Pericardium fibroblast (primary cell): ENCODE measurements around the gene HSD11B2. TPM values are rescaled to one million over a fixed set of nuclear protein-coding genes. Genes with fewer than 3 reads are reported as not detected.

Experiments
- total RNA-seq: library from RNA; depleted of rRNA; stranded (reverse); fragments of >200 nt; gene quantifications from 2 replicates; pipeline ENCODE4 v1.2.3, GENCODE V29; 2015

Gene HSD11B2
- total RNA-seq: 0.34 TPM in 1 of 2 replicates, not detected in the other

GRCh38 chr16:67430977-67431774, at the start of gene HSD11B2:
Gene HSD11B2, plus strand, starts transcription at chr16:67431121. Its CDS starts 128 bp downstream, at chr16:67431249.

DNA sequence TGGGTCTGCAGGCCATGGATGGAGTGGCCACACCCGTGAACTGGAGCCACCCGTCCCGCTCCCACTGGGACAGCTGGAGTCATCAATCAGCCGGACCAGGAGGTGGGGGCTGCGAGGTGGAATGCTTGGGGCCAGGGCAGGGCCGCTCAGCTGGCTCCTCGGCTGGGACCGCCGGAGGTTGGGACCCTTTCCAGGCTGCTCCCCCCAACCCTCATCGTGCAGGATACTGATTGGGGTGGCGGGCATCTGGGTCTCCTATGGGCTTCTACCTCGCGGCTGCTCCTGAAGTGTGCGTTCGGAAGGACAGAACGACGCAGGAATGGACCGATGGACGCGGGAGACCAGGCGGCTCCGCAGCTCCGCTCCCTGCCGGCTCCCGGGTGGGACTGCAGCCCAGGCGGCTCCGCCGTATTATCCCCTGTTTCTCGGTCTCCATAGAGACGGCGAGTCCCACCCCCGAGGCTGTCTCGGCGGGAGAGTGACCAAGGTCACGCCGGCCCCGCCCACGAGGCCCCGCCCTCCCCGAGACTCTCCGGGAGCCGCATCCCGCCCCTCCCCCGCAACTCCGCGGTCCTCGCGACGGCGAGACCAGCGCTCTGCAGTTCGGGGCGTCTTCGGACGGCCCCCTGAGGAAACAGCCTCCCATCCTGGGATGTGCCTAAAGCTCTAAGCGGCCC, 37.7 kb upstream of the HSD11B2 start, which contains the start of gene TPPP3:
TSS of gene TPPP3 (minus strand) at position 388 of the 677 bp plus-strand sequence. CDS start 2,387 bp downstream, outside the sequence.

DNA sequence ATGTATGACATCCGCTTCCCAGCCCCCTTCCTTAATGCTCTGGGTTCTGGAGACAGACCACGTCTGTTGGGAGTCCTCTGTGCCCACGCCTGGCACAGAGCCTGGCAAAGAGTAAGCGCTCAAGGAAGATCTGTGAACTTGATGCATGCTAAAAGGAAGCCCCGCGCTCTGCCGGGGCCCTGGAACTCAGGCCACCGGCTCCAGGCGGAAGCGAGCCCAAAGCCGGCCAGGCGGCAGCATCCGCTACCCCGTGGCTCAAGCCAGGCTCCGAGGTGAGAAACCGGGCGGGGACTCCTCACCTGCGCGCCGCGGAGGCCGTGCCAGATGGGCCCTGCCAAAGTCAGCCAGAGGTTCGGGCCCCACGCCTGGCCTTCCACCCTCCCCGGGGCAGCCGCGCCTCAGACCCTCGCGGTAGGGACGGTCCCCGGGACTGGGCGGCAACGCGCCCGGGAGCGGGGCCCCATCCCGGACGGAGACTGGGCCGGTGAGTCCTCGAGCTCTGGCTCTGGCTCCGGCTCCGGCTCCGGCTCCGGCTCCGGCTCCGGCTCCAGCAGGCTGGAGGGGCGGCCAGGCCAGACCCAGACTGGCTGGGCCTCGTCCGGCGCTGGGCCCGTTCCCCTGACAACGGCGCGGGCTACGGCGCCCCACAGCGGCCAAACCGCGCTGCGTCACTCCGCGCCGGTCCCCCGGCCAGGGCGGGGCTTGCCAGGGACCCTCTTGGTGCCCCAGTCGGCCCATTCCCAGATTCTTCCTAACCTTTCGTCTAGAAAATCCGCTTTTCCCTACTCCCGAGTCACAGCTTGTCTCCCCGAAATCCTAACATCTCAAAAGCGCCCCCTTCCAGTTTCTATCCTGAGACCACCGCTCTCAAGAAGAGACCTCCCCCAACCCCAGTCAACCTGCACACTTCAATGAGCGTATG, 14.8 kb upstream of the HSD11B2 start, which contains the start of gene ZDHHC1:
TSS of gene ZDHHC1 (minus strand) at position 606 of the 922 bp plus-strand sequence. CDS start 8,702 bp downstream, outside the sequence.

DNA sequence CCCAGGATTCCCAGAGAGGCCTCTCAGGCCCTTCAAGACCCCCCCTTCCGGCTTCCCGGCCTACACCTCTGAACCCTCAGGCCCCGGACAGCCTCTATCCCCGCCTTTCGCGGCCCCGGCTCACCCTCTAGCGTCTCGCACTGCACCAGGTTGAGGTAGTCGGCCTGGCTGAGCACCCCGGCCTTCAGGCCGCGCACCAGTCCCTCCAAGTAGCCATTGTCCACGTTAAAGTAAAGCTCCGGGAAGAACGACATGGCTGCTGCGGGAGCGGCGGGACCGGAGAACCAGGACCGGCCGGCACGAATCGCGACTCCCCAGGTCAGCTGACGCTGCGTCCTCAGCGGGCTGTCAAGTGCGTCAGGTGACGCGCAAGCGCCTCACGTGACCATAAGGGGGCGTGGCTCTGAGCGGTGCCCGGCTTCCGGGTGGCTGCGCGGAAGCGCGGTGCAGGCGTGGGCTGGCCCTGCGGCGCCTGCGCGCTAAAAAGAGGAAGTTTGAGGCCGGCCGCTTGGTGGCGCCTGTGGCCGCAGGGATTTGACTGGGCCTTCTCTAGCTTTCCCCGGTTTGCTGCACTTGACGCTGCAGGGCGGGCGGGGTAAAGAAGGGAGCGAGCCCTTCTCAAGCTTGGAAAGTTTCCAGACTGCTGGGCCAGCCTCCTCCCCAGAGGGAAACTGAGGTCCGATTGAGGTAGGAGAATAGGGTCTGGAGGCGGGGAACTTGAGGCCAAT, 50.1 kb downstream of the HSD11B2 start, which contains the start of gene ATP6V0D1:
TSS of gene ATP6V0D1 (minus strand) at position 325 of the 728 bp plus-strand sequence. CDS start at position 254, 71 bp downstream.

DNA sequence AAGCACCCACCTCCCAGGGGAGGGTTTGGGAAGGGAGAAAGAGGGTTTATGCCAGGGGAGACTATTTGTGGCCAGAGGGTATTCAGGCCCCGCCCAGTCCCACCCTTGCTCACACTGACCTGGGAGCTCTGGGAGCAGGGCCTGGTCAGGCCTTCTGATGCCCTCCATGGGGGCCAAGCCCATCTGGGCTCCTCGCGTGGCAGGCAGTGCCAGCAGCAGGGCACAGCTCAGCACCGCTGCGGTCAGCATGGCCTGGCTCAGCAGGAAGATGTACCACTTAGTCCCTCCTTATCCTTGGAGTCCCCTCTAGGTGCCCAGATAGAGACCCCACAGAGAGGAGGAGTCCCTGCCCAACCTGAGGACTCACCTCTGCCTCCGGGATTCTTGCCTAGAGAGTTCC, 52.2 kb downstream of the HSD11B2 start, which contains the start of gene AGRP:
TSS of gene AGRP (minus strand) at position 398 of the 400 bp plus-strand sequence. CDS start at position 249, 149 bp downstream.

Other genes with a start within 250 kb of the HSD11B2 start
- gene MATCAP1, start 247.2 kb upstream of the HSD11B2 start, total RNA-seq: 9.5 and 18.7 TPM in 2 replicates
- gene EXOC3L1, start 241.0 kb upstream of the HSD11B2 start, total RNA-seq: 0.12 and 1.9 TPM in 2 replicates
- gene E2F4, start 239.0 kb upstream of the HSD11B2 start, total RNA-seq: 62.1 and 72.0 TPM in 2 replicates
- gene ELMO3, start 232.0 kb upstream of the HSD11B2 start, total RNA-seq: 0.34 and 0.58 TPM in 2 replicates
- gene TMEM208, start 204.0 kb upstream of the HSD11B2 start, total RNA-seq: 33.2 and 34.3 TPM in 2 replicates
- 26.6 and 26.9 TPM in 2 replicates for gene FHOD1, start 183.6 kb upstream of the HSD11B2 start, total RNA-seq
- 0.58 and 0.60 TPM in 2 replicates for gene SLC9A5, start 182.1 kb upstream of the HSD11B2 start, total RNA-seq
- gene PLEKHG4, start 151.6 kb upstream of the HSD11B2 start, total RNA-seq: 6.6 and 8.6 TPM in 2 replicates
- gene KCTD19, start 104.4 kb upstream of the HSD11B2 start, total RNA-seq: 0.12 TPM in 1 of 2 replicates, not detected in the other
- gene LRRC36, start 104.3 kb upstream of the HSD11B2 start, total RNA-seq: not detected in 2 replicates
- gene TPPP3, start 37.6 kb upstream of the HSD11B2 start, total RNA-seq: not detected in 2 replicates
- gene ZDHHC1, start 14.6 kb upstream of the HSD11B2 start, total RNA-seq: 10.6 and 12.8 TPM in 2 replicates
- gene ATP6V0D1, start 50.0 kb downstream of the HSD11B2 start, total RNA-seq: 70.6 and 134 TPM in 2 replicates
- not detected in 2 replicates for gene AGRP, start 52.4 kb downstream of the HSD11B2 start, total RNA-seq
- gene RIPOR1, start 97.7 kb downstream of the HSD11B2 start, total RNA-seq: 27.3 and 42.6 TPM in 2 replicates
- gene CTCF, start 131.4 kb downstream of the HSD11B2 start, total RNA-seq: 13.1 and 17.8 TPM in 2 replicates
- gene CARMIL2, start 214.0 kb downstream of the HSD11B2 start, total RNA-seq: 9.8 TPM in 1 of 2 replicates, not detected in the other
- gene ACD, start 229.1 kb downstream of the HSD11B2 start, total RNA-seq: 17.4 and 24.3 TPM in 2 replicates
- gene PARD6A, start 229.8 kb downstream of the HSD11B2 start, total RNA-seq: 1.5 TPM in 1 of 2 replicates, not detected in the other
- gene ENKD1, start 235.6 kb downstream of the HSD11B2 start, total RNA-seq: 15.5 and 16.0 TPM in 2 replicates
- gene C16orf86, start 235.7 kb downstream of the HSD11B2 start, total RNA-seq: 2.0 and 10.3 TPM in 2 replicates